Panc1 (cell line): ENCODE results near the gene FGD5.

Experiments used
- CTCF ChIP-seq: fragments of 450-650 bp; IDR thresholded peaks from 2 replicates; pipeline ENCODE4 v1.5.1; 2017; ENCODE audit warnings: mild to moderate bottlenecking
- POLR2AphosphoS5 ChIP-seq: IDR thresholded peaks from 2 replicates; pipeline ENCODE4 v1.6.1; 2012; ENCODE audit warnings: mild to moderate bottlenecking, low read depth, low read length, moderate library complexity
- TCF7L2 ChIP-seq: IDR thresholded peaks from 2 replicates; pipeline ENCODE4 v1.6.1; 2011; ENCODE audit warnings: mild to moderate bottlenecking, low read depth, low read length, inconsistent platforms

GRCh38 chr3:14877469-14877868 lies 58.7 kb downstream of the FGD5 start:
- TF ChIP-seq CTCF (no peak), POLR2AphosphoS5 (no peak), TCF7L2 (no peak)
